HCT116 (cell line): ENCODE data around the gene NFATC1. TPM values are rescaled to one million over a fixed set of nuclear protein-coding genes. Genes with fewer than 3 reads are reported as not detected.
"Not testable (repeated sequence)": the region's sequence is repeated elsewhere in the genome, so short reads cannot be mapped to it uniquely, and the experiment has no call there.

ENCODE experiments used
- ATAC-seq: fragments of 200-7000 bp; cut with Tn5 transposase; 2 replicates; pipeline ENCODE4 v1.9.1; 2020; ENCODE audit warnings: mild to moderate bottlenecking, moderate library complexity
- BruUV-seq: library from RNA; stranded (reverse); fragments of 400-500 nt; replicated peaks from 2 replicates; lab custom pipeline; 2021; lab: Mats Ljungman, UMichigan
- CTCF ChIA-PET: fragments of 300-600 bp; sonication (Branson Sonifier 250); formaldehyde crosslinking; loops from one replicate; lab custom pipeline; 2021; ENCODE audit warnings: antibody characterized with exemption; lab: Charles Lee
- POLR2A ChIA-PET: fragments of 300-600, 350-600 bp; sonication (Branson Sonifier 250); formaldehyde crosslinking; loops from one replicate; lab custom pipeline; 2021; ENCODE audit warnings: antibody characterized with exemption; lab: Charles Lee
- RAD21 ChIA-PET, 2 experiments: fragments of 300-600 bp; sonication (Branson Sonifier 250); formaldehyde crosslinking; loops; one replicate each; lab custom pipeline; 2023; ENCODE audit warnings: low total read pairs in 2 of 2; ENCODE audit not compliant: uncharacterized antibody in 2 of 2, unreplicated experiment in 2 of 2, low non-redundant PET in 1 of 2; lab: Charles Lee
- DNase-seq: peaks from one replicate; pipeline ENCODE4 v3.0.0-alpha.2; 2010; ENCODE audit warnings: low read depth, low spot score
- H2AFZ ChIP-seq: fragments of 200-600 bp; shearing (Covaris generic), sonication (generic); 2 replicates; pipeline ENCODE4 v1.6.1; 2017; ENCODE audit warnings: low read depth, mixed run types, mixed read lengths, antibody characterized with exemption, low read length; ENCODE audit not compliant: poor library complexity, severe bottlenecking
- H3K27ac ChIP-seq: 2 replicates; pipeline ENCODE4 v1.5.1; 2012; ENCODE audit warnings: low read depth, low read length
- H3K27me3 ChIP-seq: fragments of 200-600 bp; sonication (generic); 2 replicates; pipeline ENCODE4 v1.6.1; 2016; ENCODE audit warnings: mixed run types, low read length, mixed read lengths; ENCODE audit not compliant: insufficient read depth
- H3K36me3 ChIP-seq, 2 experiments: fragments of 200-500 bp in 1 of 2; fragments of 200-600 bp in 1 of 2; sonication (Bioruptor generic) in 1 of 2; sonication (generic) in 1 of 2; 2 replicates each; pipeline versions ENCODE4 v1.5.1 to v1.6.1; 2014 to 2016; ENCODE audit warnings: low read length in 2 of 2, inconsistent platforms in 1 of 2, mixed read lengths in 1 of 2, mixed run types in 1 of 2; ENCODE audit not compliant: insufficient read depth in 2 of 2, control insufficient read depth in 1 of 2
- H3K4me1 ChIP-seq, 2 experiments: fragments of 200-600 bp in 1 of 2; sonication (generic) in 1 of 2; 2 replicates each; pipeline versions ENCODE4 v1.5.1 to v1.6.1; 2012 to 2017; ENCODE audit warnings: low read length in 2 of 2, inconsistent platforms in 1 of 2, mild to moderate bottlenecking in 1 of 2, mixed read lengths in 1 of 2, mixed run types in 1 of 2, moderate library complexity in 1 of 2; ENCODE audit not compliant: insufficient read depth in 2 of 2, control insufficient read depth in 1 of 2
- H3K4me2 ChIP-seq: fragments of 200-600 bp; sonication (generic); 2 replicates; pipeline ENCODE4 v1.6.1; 2017; ENCODE audit warnings: mixed run types, low read length, mixed read lengths
- H3K4me3 ChIP-seq, 2 experiments: fragments of 200-600 bp in 1 of 2; sonication (generic) in 1 of 2; replicated peaks in 1 of 2; 2 replicates each; pipeline ENCODE4 v1.5.1; 2011 to 2016; ENCODE audit warnings: low read length in 2 of 2, control low read depth in 1 of 2, low read depth in 1 of 2, mild to moderate bottlenecking in 1 of 2, mixed read lengths in 1 of 2, mixed run types in 1 of 2
- H3K79me2 ChIP-seq: fragments of 200-600 bp; sonication (generic); 2 replicates; pipeline ENCODE4 v1.6.1; 2017; ENCODE audit warnings: mild to moderate bottlenecking, mixed run types, low read length, moderate library complexity, mixed read lengths; ENCODE audit not compliant: insufficient read depth
- H3K9ac ChIP-seq: fragments of 200-600 bp; sonication (generic); 2 replicates; pipeline ENCODE4 v1.6.1; 2016; ENCODE audit warnings: low read length, mixed read lengths
- H3K9me2 ChIP-seq: fragments of 200-600 bp; sonication (generic), shearing (Covaris generic); 2 replicates; pipeline ENCODE4 v1.6.1; 2017; ENCODE audit warnings: mixed run types, mild to moderate bottlenecking, moderate library complexity; ENCODE audit not compliant: insufficient read depth
- H3K9me3 ChIP-seq, 2 experiments: fragments of 200-500 bp in 1 of 2; fragments of 200-600 bp in 1 of 2; sonication (Bioruptor generic) in 1 of 2; sonication (generic) in 1 of 2; 2 replicates each; pipeline ENCODE4 v1.6.1; 2014 to 2017; ENCODE audit warnings: low read length in 2 of 2, mixed read lengths in 2 of 2, inconsistent platforms in 1 of 2, low read depth in 1 of 2, mild to moderate bottlenecking in 1 of 2, mixed run types in 1 of 2, moderate library complexity in 1 of 2; ENCODE audit not compliant: control insufficient read depth in 1 of 2, insufficient read depth in 1 of 2
- H4K20me1 ChIP-seq: fragments of 200-600 bp; sonication (generic), shearing (Covaris generic); 2 replicates; pipeline ENCODE4 v1.6.1; 2017; ENCODE audit warnings: mixed run types, mild to moderate bottlenecking, moderate library complexity; ENCODE audit not compliant: insufficient read depth
- CBX3 ChIP-seq: IDR thresholded peaks from 2 replicates; pipeline ENCODE4 v1.6.1; 2012; ENCODE audit warnings: low read depth
- CEBPB ChIP-seq: IDR thresholded peaks from 2 replicates; pipeline ENCODE4 v1.6.1; 2012; ENCODE audit warnings: low read depth
- EGR1 ChIP-seq: IDR thresholded peaks from 2 replicates; pipeline ENCODE4 v1.6.1; 2012; ENCODE audit warnings: low read depth
- EZH2 ChIP-seq: fragments of 200-600 bp; sonication (generic); IDR thresholded peaks from 2 replicates; pipeline ENCODE4 v1.6.1; 2017; ENCODE audit warnings: antibody characterized with exemption, mixed run types
- FOSL1 ChIP-seq: IDR thresholded peaks from 2 replicates; pipeline ENCODE4 v1.6.1; 2012; ENCODE audit warnings: low read depth
- JUND ChIP-seq: IDR thresholded peaks from 2 replicates; pipeline ENCODE4 v1.6.1; 2012
- MAX ChIP-seq: IDR thresholded peaks from 2 replicates; pipeline ENCODE4 v1.6.1; 2012
- RAD21 ChIP-seq: IDR thresholded peaks from 2 replicates; pipeline ENCODE4 v1.6.1; 2012; ENCODE audit warnings: low read depth, mild to moderate bottlenecking
- SIN3A ChIP-seq: IDR thresholded peaks from 2 replicates; pipeline ENCODE4 v1.6.1; 2012; ENCODE audit warnings: low read depth
- SP1 ChIP-seq: IDR thresholded peaks from 2 replicates; pipeline ENCODE4 v1.6.1; 2012; ENCODE audit warnings: low read depth
- SRF ChIP-seq: IDR thresholded peaks from 2 replicates; pipeline ENCODE4 v1.6.1; 2012; ENCODE audit warnings: low read depth
- YY1 ChIP-seq: IDR thresholded peaks from 2 replicates; pipeline ENCODE4 v1.6.1; 2011; ENCODE audit warnings: low read length, low read depth, moderate library complexity, mild to moderate bottlenecking; ENCODE audit not compliant: insufficient replicate concordance; ENCODE audit errors: extremely low read depth
- ZFX ChIP-seq: fragments of 450-650 bp; IDR thresholded peaks from 2 replicates; pipeline ENCODE4 v1.6.1; 2017
- intact Hi-C: fragments of 100-400 bp; cut with micrococcal nuclease; formaldehyde crosslinking; loops from 2 replicates; pipeline ENCODE4 v1.10.0; 2022
- total RNA-seq: library from RNA; stranded (reverse); gene quantifications from one replicate; pipeline ENCODE4 v1.2.1, GENCODE V29; 2021; ENCODE audit not compliant: unreplicated experiment
- TF ChIP-seq, protein P1 (sequence below): IDR thresholded peaks from 2 replicates; pipeline ENCODE4 v1.6.1; 2011; ENCODE audit warnings: mild to moderate bottlenecking, low read length, moderate library complexity; ENCODE audit not compliant: insufficient replicate concordance; ENCODE audit errors: extremely low read depth
- TF ChIP-seq, protein P2 (sequence below): IDR thresholded peaks from 2 replicates; pipeline ENCODE4 v1.6.1; 2012; ENCODE audit warnings: low read depth

Gene NFATC1
- total RNA-seq, 1 experiment from 2014 or later = 20.8 TPM

- H3K79me2 ChIP-seq, H3K4me2 ChIP-seq, H3K4me3 ChIP-seq, H3K9me2 ChIP-seq, ATAC-seq, H2AFZ ChIP-seq, H3K36me3 ChIP-seq, H3K9ac ChIP-seq, DNase-seq, H3K4me1 ChIP-seq, POLR2A ChIA-PET, RAD21 ChIA-PET, H3K27ac ChIP-seq, BruUV-seq, H3K27me3 ChIP-seq, H3K9me3 ChIP-seq, CTCF ChIA-PET, H4K20me1 ChIP-seq: not testable (repeated sequence)
- intact Hi-C loops = loop anchor here (5.0 kb wide), 1 partner anchor 591 kb away; no protein-coding TSS in a partner anchor
Measured at GRCh38 chr18:79376661-79377060, 19.1 kb upstream of the NFATC1 start.

- H3K4me2 ChIP-seq = no peak overlapping the region
- DNase-seq = no peak
- no peak for ATAC-seq
- H3K27me3 ChIP-seq = no peaks in the 10 kb centered on the region
- no peaks in the 10 kb centered on the region; a peak in 1 of 4 replicates for H3K36me3 ChIP-seq
- H4K20me1 ChIP-seq = no peaks in the 10 kb centered on the region
- intact Hi-C loops = loop anchor here (5.0 kb wide), 1 partner anchor 590 kb away; no protein-coding TSS in a partner anchor
- no peak overlapping the region for H2AFZ ChIP-seq
- ChIA-PET RAD21 (no interaction called here), POLR2A (no interaction called here), CTCF (interaction anchor here (1.4 kb wide), 1 partner anchor 17 kb away, joined by 4 read pairs; no protein-coding TSS in a partner anchor)
- no peaks in the 10 kb centered on the region for H3K79me2 ChIP-seq
- no peaks in the 10 kb centered on the region for H3K9me2 ChIP-seq
- H3K9me3 ChIP-seq = no peaks in the 10 kb centered on the region
- no peak overlapping the region for H3K9ac ChIP-seq
- H3K27ac ChIP-seq = no peak overlapping the region
- BruUV-seq = no TSS peak
- H3K4me1 ChIP-seq = peaks cover 0 to 5% of the 10 kb centered on the region in 2 experiments; a peak in 1 of 4 replicates
- no peak overlapping the region for H3K4me3 ChIP-seq
- TF ChIP-seq CBX3 (no peak), YY1 (no peak), EZH2 (no peak), JUND (no peak), SRF (no peak), EGR1 (no peak), ZFX (no peak), SIN3A (no peak), CEBPB (no peak), SP1 (no peak), RAD21 (no peak), FOSL1 (no peak), MAX (no peak)
- TF ChIP-seq, protein P1, sequence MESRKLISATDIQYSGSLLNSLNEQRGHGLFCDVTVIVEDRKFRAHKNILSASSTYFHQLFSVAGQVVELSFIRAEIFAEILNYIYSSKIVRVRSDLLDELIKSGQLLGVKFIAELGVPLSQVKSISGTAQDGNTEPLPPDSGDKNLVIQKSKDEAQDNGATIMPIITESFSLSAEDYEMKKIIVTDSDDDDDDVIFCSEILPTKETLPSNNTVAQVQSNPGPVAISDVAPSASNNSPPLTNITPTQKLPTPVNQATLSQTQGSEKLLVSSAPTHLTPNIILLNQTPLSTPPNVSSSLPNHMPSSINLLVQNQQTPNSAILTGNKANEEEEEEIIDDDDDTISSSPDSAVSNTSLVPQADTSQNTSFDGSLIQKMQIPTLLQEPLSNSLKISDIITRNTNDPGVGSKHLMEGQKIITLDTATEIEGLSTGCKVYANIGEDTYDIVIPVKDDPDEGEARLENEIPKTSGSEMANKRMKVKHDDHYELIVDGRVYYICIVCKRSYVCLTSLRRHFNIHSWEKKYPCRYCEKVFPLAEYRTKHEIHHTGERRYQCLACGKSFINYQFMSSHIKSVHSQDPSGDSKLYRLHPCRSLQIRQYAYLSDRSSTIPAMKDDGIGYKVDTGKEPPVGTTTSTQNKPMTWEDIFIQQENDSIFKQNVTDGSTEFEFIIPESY = no peak
- TF ChIP-seq, protein P2, sequence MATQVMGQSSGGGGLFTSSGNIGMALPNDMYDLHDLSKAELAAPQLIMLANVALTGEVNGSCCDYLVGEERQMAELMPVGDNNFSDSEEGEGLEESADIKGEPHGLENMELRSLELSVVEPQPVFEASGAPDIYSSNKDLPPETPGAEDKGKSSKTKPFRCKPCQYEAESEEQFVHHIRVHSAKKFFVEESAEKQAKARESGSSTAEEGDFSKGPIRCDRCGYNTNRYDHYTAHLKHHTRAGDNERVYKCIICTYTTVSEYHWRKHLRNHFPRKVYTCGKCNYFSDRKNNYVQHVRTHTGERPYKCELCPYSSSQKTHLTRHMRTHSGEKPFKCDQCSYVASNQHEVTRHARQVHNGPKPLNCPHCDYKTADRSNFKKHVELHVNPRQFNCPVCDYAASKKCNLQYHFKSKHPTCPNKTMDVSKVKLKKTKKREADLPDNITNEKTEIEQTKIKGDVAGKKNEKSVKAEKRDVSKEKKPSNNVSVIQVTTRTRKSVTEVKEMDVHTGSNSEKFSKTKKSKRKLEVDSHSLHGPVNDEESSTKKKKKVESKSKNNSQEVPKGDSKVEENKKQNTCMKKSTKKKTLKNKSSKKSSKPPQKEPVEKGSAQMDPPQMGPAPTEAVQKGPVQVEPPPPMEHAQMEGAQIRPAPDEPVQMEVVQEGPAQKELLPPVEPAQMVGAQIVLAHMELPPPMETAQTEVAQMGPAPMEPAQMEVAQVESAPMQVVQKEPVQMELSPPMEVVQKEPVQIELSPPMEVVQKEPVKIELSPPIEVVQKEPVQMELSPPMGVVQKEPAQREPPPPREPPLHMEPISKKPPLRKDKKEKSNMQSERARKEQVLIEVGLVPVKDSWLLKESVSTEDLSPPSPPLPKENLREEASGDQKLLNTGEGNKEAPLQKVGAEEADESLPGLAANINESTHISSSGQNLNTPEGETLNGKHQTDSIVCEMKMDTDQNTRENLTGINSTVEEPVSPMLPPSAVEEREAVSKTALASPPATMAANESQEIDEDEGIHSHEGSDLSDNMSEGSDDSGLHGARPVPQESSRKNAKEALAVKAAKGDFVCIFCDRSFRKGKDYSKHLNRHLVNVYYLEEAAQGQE = no peak
Measured at GRCh38 chr18:79377187-79377891, 18.4 kb upstream of the NFATC1 start.
